H1 (cell line): ENCODE data around the gene MCC. TPM values are rescaled to one million over a fixed set of nuclear protein-coding genes. Genes with fewer than 3 reads are reported as not detected.

Experiments
- ASH2L ChIP-seq: fragments of 200-600, 300-600 bp; sonication (generic); IDR thresholded peaks from one replicate; pipeline ENCODE4 v1.7.1; 2017; ENCODE audit warnings: low read length
- FOSL1 ChIP-seq: IDR thresholded peaks from 2 replicates; pipeline ENCODE4 v1.6.1; 2011; ENCODE audit warnings: mild to moderate bottlenecking, low read depth, low read length, moderate library complexity; ENCODE audit not compliant: insufficient read depth
- JUN ChIP-seq: IDR thresholded peaks from 2 replicates; pipeline ENCODE4 v1.6.1; 2011; ENCODE audit warnings: low read depth, mild to moderate bottlenecking, improper control_type of control experiment, low read length
- JUND ChIP-seq: IDR thresholded peaks from 2 replicates; pipeline ENCODE4 v1.6.1; 2011; ENCODE audit warnings: mild to moderate bottlenecking, improper control_type of control experiment, low read length
- POLR2A ChIP-seq, 2 experiments: IDR thresholded peaks; 1 replicate in 1 of 2; 2 replicates in 1 of 2; pipeline ENCODE4 v1.6.1; 2011; ENCODE audit warnings: low read depth in 2 of 2, low read length in 2 of 2, mild to moderate bottlenecking in 2 of 2; ENCODE audit errors: control extremely low read depth in 1 of 2
- SAP30 ChIP-seq: fragments of 300-600 bp; sonication (generic); IDR thresholded peaks from 2 replicates; pipeline ENCODE4 v1.7.1; 2012; ENCODE audit warnings: low read length, moderate library complexity, mild to moderate bottlenecking, inconsistent platforms; ENCODE audit not compliant: insufficient read depth, insufficient replicate concordance
- SIRT6 ChIP-seq: IDR thresholded peaks from one replicate; pipeline ENCODE4 v1.7.1; 2012; ENCODE audit warnings: low read length, inconsistent platforms
- SIX5 ChIP-seq: IDR thresholded peaks from 2 replicates; pipeline ENCODE4 v1.6.1; 2011; ENCODE audit warnings: mild to moderate bottlenecking, low read depth, low read length
- TAF1 ChIP-seq: IDR thresholded peaks from 2 replicates; pipeline ENCODE4 v1.6.1; 2011; ENCODE audit warnings: mild to moderate bottlenecking, low read depth, low read length
- TEAD4 ChIP-seq: IDR thresholded peaks from 2 replicates; pipeline ENCODE4 v1.6.1; 2012; ENCODE audit warnings: low read depth, low read length, inconsistent platforms, mixed read lengths
- polyA plus RNA-seq, 7 experiments: library from polyadenylated mRNA; depleted of rRNA in 3 of 7; stranded (reverse) in 5 of 7; unstranded in 2 of 7; fragments of >200 nt in 5 of 7; fragments of 200-250 nt in 2 of 7; gene quantifications; 1 replicate in 5 of 7; 2 replicates in 1 of 7; 4 replicates in 1 of 7; pipeline versions ENCODE4 v1.2.1 to v1.2.3, GENCODE V29; 2011 to 2013; ENCODE audit warnings: missing spikeins in 2 of 7, mixed read lengths in 2 of 7
- total RNA-seq: library from RNA; stranded (reverse); fragmentation: NEBNext Ultra II Directional; extraction: Animal tissue kit (Norgen Biotek cat#: 25700); gene quantifications from 2 replicates; pipeline ENCODE4 v1.2.1, GENCODE V29; 2021
- TF ChIP-seq, protein P1 (sequence below): fragments of 300-600 bp; sonication (generic); IDR thresholded peaks from 2 replicates; pipeline ENCODE4 v1.7.1; 2012; ENCODE audit warnings: low read length, moderate library complexity, mild to moderate bottlenecking, inconsistent platforms; ENCODE audit not compliant: insufficient replicate concordance
- TF ChIP-seq, protein P2 (sequence below): IDR thresholded peaks from 2 replicates; pipeline ENCODE4 v1.6.1; 2012; ENCODE audit warnings: inconsistent platforms
- TF ChIP-seq, protein P3 (sequence below): IDR thresholded peaks from 2 replicates; pipeline ENCODE4 v1.6.1; 2011; ENCODE audit warnings: low read depth, mild to moderate bottlenecking, low read length; ENCODE audit not compliant: insufficient read depth

MCC gene
- total and polyA plus RNA-seq, 2 of the 8 experiments (the other 6 are each of a cell fraction or from before 2014, with no cell fraction given): 2.6 to 18.3 TPM

DNA sequence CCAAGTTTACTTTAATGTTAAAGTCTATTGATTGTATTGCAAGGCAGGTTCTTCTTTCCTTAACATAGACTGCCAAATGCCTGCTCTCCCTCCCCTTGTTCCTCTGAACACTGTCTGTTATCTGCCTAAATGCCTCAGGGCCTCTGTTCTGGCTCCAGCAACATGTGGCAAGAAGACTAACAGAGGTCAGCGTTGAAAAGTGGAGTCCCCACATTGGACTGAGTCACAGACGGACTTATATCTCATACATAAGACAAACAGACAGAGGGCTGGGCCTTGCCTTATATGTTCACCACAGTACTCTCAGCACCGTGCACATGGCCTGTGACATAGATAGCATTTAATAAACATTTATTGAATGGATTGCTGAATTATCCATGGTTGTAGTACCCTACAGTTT lies 144.9 kb downstream of the MCC start (continued):
- TF ChIP-seq, protein P1, sequence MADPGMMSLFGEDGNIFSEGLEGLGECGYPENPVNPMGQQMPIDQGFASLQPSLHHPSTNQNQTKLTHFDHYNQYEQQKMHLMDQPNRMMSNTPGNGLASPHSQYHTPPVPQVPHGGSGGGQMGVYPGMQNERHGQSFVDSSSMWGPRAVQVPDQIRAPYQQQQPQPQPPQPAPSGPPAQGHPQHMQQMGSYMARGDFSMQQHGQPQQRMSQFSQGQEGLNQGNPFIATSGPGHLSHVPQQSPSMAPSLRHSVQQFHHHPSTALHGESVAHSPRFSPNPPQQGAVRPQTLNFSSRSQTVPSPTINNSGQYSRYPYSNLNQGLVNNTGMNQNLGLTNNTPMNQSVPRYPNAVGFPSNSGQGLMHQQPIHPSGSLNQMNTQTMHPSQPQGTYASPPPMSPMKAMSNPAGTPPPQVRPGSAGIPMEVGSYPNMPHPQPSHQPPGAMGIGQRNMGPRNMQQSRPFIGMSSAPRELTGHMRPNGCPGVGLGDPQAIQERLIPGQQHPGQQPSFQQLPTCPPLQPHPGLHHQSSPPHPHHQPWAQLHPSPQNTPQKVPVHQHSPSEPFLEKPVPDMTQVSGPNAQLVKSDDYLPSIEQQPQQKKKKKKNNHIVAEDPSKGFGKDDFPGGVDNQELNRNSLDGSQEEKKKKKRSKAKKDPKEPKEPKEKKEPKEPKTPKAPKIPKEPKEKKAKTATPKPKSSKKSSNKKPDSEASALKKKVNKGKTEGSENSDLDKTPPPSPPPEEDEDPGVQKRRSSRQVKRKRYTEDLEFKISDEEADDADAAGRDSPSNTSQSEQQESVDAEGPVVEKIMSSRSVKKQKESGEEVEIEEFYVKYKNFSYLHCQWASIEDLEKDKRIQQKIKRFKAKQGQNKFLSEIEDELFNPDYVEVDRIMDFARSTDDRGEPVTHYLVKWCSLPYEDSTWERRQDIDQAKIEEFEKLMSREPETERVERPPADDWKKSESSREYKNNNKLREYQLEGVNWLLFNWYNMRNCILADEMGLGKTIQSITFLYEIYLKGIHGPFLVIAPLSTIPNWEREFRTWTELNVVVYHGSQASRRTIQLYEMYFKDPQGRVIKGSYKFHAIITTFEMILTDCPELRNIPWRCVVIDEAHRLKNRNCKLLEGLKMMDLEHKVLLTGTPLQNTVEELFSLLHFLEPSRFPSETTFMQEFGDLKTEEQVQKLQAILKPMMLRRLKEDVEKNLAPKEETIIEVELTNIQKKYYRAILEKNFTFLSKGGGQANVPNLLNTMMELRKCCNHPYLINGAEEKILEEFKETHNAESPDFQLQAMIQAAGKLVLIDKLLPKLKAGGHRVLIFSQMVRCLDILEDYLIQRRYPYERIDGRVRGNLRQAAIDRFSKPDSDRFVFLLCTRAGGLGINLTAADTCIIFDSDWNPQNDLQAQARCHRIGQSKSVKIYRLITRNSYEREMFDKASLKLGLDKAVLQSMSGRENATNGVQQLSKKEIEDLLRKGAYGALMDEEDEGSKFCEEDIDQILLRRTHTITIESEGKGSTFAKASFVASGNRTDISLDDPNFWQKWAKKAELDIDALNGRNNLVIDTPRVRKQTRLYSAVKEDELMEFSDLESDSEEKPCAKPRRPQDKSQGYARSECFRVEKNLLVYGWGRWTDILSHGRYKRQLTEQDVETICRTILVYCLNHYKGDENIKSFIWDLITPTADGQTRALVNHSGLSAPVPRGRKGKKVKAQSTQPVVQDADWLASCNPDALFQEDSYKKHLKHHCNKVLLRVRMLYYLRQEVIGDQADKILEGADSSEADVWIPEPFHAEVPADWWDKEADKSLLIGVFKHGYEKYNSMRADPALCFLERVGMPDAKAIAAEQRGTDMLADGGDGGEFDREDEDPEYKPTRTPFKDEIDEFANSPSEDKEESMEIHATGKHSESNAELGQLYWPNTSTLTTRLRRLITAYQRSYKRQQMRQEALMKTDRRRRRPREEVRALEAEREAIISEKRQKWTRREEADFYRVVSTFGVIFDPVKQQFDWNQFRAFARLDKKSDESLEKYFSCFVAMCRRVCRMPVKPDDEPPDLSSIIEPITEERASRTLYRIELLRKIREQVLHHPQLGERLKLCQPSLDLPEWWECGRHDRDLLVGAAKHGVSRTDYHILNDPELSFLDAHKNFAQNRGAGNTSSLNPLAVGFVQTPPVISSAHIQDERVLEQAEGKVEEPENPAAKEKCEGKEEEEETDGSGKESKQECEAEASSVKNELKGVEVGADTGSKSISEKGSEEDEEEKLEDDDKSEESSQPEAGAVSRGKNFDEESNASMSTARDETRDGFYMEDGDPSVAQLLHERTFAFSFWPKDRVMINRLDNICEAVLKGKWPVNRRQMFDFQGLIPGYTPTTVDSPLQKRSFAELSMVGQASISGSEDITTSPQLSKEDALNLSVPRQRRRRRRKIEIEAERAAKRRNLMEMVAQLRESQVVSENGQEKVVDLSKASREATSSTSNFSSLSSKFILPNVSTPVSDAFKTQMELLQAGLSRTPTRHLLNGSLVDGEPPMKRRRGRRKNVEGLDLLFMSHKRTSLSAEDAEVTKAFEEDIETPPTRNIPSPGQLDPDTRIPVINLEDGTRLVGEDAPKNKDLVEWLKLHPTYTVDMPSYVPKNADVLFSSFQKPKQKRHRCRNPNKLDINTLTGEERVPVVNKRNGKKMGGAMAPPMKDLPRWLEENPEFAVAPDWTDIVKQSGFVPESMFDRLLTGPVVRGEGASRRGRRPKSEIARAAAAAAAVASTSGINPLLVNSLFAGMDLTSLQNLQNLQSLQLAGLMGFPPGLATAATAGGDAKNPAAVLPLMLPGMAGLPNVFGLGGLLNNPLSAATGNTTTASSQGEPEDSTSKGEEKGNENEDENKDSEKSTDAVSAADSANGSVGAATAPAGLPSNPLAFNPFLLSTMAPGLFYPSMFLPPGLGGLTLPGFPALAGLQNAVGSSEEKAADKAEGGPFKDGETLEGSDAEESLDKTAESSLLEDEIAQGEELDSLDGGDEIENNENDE: no peak
- no peak for TF ChIP-seq FOSL1
- no peak for TF ChIP-seq SIX5
- TF ChIP-seq SAP30: no peak
- TF ChIP-seq JUN: no peak
- no peak for TF ChIP-seq JUND
- no peak for TF ChIP-seq TAF1
- TF ChIP-seq, protein P2, sequence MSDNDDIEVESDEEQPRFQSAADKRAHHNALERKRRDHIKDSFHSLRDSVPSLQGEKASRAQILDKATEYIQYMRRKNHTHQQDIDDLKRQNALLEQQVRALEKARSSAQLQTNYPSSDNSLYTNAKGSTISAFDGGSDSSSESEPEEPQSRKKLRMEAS: no peak
- no peak for TF ChIP-seq POLR2A (IDR thresholded peaks at IDR 0.05; ENCODE audit: control extremely low read depth in 1 of 2, low read depth in 2 of 2, low read length in 2 of 2)
- TF ChIP-seq SIRT6: no peak
- no peak for TF ChIP-seq TEAD4
- no peak for TF ChIP-seq ASH2L
- TF ChIP-seq, protein P3, sequence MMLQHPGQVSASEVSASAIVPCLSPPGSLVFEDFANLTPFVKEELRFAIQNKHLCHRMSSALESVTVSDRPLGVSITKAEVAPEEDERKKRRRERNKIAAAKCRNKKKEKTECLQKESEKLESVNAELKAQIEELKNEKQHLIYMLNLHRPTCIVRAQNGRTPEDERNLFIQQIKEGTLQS: no peak
